Measurements from ENCODE around the gene ADGRA3. TPM values are rescaled to one million over a fixed set of nuclear protein-coding genes. Genes with fewer than 3 reads are reported as not detected.

The ADGRA3 gene
- total and polyA plus RNA-seq, 8 donors: 4.7 to 87.5 (median 27.8) TPM

- no peaks in the 10 kb centered on the region for H3K36me3 ChIP-seq
- H3K4me3 ChIP-seq: no peak overlapping the region
- DNase-seq: peak in 1 of 2 donors; percentile 63
- peaks cover 0 to 28% (median 14%) of the 10 kb centered on the region in 4 donors for H3K4me1 ChIP-seq
- H3K27me3 ChIP-seq: no peaks in the 10 kb centered on the region
- TF ChIP-seq EP300 (IDR thresholded peaks at IDR 0.05) (no peak), CTCF (IDR thresholded peaks at IDR 0.05) (no peak), POLR2A (IDR thresholded peaks at IDR 0.05) (no peak), POLR2AphosphoS5 (IDR thresholded peaks at IDR 0.05) (no peak)
- intact Hi-C loops (cut with DNase I; ENCODE audit: low total_unique reads): no loop called here
- H3K9me3 ChIP-seq: no peaks in the 10 kb centered on the region
- 50 to 69% (median 60%) methylated on average over 6 of the region's 6 CpGs for WGBS, 5 donors
- peak overlapping the region in 4 of 5 donors; percentile 44 to 74 (median 60) for H3K27ac ChIP-seq
Measured at GRCh38 chr4:22500831-22501714, 14.8 kb downstream of the ADGRA3 start.

GRCh38 chr4:22500128-22500611, 15.7 kb downstream of the ADGRA3 start:
- peak; percentile 53 to 71 for DNase-seq

GRCh38 chr4:22498866-22499265, 17.0 kb downstream of the ADGRA3 start:
- DNase-seq: no peak
- Histone ChIP-seq H3K36me3 (no peaks in the 10 kb centered on the region), H3K27me3 (no peaks in the 10 kb centered on the region), H3K4me1 (peaks cover 0 to 15% (median 6%) of the 10 kb centered on the region in 4 donors), H3K27ac (no peak overlapping the region), H3K9me3 (no peaks in the 10 kb centered on the region), H3K4me3 (no peak overlapping the region)
- WGBS, 5 donors: 71 to 82% (median 78%) methylated on average over 6 of the region's 6 CpGs
- intact Hi-C loops (cut with DNase I; ENCODE audit: low total_unique reads): no loop called here
- TF ChIP-seq EP300 (IDR thresholded peaks at IDR 0.05) (no peak), POLR2AphosphoS5 (IDR thresholded peaks at IDR 0.05) (no peak)

More at GRCh38 chr4:22500128-22500611, 15.7 kb downstream of the ADGRA3 start:
- H3K36me3 ChIP-seq: no peaks in the 10 kb centered on the region
- TF ChIP-seq EP300 (IDR thresholded peaks at IDR 0.05): no peak
- TF ChIP-seq POLR2AphosphoS5 (IDR thresholded peaks at IDR 0.05): peak in 1 of 3 donors; percentile 10
- TF ChIP-seq POLR2A (IDR thresholded peaks at IDR 0.05): no peak
- TF ChIP-seq CTCF (IDR thresholded peaks at IDR 0.05): no peak
- H3K4me3 ChIP-seq: no peak overlapping the region
- H3K9me3 ChIP-seq: no peaks in the 10 kb centered on the region
- H3K27ac ChIP-seq: peak overlapping the region in 4 of 5 donors; percentile 20 to 74 (median 60)
- peaks cover 0 to 23% (median 8%) of the 10 kb centered on the region in 4 donors for H3K4me1 ChIP-seq
- no peaks in the 10 kb centered on the region for H3K27me3 ChIP-seq
- intact Hi-C loops (cut with DNase I; ENCODE audit: low total_unique reads): no loop called here
- WGBS, 5 donors: 37 to 62% (median 52%) methylated on average over 8 of the region's 8 CpGs

GRCh38 chr4:22496165-22496813, 19.6 kb downstream of the ADGRA3 start:
- DNase-seq: no peak
- no peak overlapping the region for H3K4me3 ChIP-seq
- intact Hi-C loops (cut with DNase I; ENCODE audit: low total_unique reads): no loop called here
- H3K27ac ChIP-seq: no peak overlapping the region
- no peaks in the 10 kb centered on the region for H3K9me3 ChIP-seq
- no peaks in the 10 kb centered on the region for H3K27me3 ChIP-seq
- 79 to 95% (median 82%) methylated on average over 6 of the region's 6 CpGs for WGBS, 5 donors
- peaks cover 0 to 11% (median 3%) of the 10 kb centered on the region in 4 donors for H3K4me1 ChIP-seq
- H3K36me3 ChIP-seq: no peaks in the 10 kb centered on the region
- TF ChIP-seq EP300 (IDR thresholded peaks at IDR 0.05) (no peak), CTCF (IDR thresholded peaks at IDR 0.05) (no peak), POLR2AphosphoS5 (IDR thresholded peaks at IDR 0.05) (no peak), POLR2A (IDR thresholded peaks at IDR 0.05) (no peak)

Measured in stomach (tissue), 9 donors.